Stimulated activated naive B cell treated with anti-CD40 and anti-IgM and Interleukin-4, amounts not matched to agents 10 μg/mL and 1 μg/mL and 100 μg/mL, for 72 hours (primary cell): Measurements from ENCODE around the gene SPINDOC.

ENCODE experiments used
- ATAC-seq, 2 donors: fragments of 150-1000 bp; cut with Tn5 transposase; replicated peaks; 2 replicates each; pipeline ENCODE4 v1.10.0; 2021; ENCODE audit warnings: moderate library complexity in 1 of 2
- DNase-seq: peaks from one replicate; pipeline ENCODE4 v3.0.0; 2021
- H3K27ac Mint-ChIP-seq: one replicate; pipeline ENCODE4 v1.8.0; 2022; ENCODE audit warnings: mild to moderate bottlenecking, mixed read lengths
- H3K27me3 Mint-ChIP-seq, 2 donors: one replicate each; pipeline ENCODE4 v1.8.0; 2022; ENCODE audit warnings: mixed read lengths in 2 of 2
- H3K36me3 Mint-ChIP-seq, 2 donors: one replicate each; pipeline ENCODE4 v1.8.0; 2022; ENCODE audit warnings: mixed read lengths in 2 of 2, mild to moderate bottlenecking in 1 of 2
- H3K4me1 Mint-ChIP-seq, 2 donors: one replicate each; pipeline ENCODE4 v1.8.0; 2022; ENCODE audit warnings: mixed read lengths in 2 of 2, mild to moderate bottlenecking in 1 of 2
- H3K4me3 Mint-ChIP-seq, 2 donors: one replicate each; pipeline ENCODE4 v1.8.0; 2022; ENCODE audit warnings: mild to moderate bottlenecking in 2 of 2, mixed read lengths in 2 of 2, moderate library complexity in 1 of 2
- H3K9me3 Mint-ChIP-seq, 2 donors: one replicate each; pipeline ENCODE4 v1.8.0; 2022; ENCODE audit warnings: mixed read lengths in 2 of 2, mild to moderate bottlenecking in 1 of 2

SPINDOC gene, protein sequence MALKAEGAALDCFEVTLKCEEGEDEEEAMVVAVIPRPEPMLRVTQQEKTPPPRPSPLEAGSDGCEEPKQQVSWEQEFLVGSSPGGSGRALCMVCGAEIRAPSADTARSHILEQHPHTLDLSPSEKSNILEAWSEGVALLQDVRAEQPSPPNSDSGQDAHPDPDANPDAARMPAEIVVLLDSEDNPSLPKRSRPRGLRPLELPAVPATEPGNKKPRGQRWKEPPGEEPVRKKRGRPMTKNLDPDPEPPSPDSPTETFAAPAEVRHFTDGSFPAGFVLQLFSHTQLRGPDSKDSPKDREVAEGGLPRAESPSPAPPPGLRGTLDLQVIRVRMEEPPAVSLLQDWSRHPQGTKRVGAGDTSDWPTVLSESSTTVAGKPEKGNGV

DNA sequence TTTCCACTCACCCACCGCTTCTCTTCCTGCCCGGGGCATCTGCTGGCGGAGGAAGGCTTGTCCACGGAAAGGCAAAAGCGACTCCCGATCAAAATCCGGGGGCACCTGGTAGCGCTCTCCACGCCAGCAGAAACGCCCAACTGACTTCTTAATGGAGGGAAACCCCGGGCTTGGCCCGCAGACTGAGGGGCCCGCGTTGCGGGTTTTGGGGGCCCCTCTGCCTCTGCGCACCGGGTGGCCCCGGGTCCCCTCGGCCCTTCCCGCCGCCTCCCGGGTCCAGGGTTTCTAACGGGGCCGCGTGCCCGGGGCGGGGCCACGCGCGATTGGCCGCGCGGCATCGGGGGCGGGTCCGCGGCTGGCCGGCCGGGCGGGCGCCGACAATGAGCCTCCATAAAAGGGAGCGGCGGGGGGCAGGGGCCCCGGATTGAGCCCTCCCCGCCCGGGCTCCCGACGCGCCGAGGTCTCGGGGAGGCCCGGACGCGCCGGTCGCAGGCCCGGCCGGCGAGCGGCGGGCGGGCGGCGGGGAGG lies at the start of gene SPINDOC:
TSS of gene SPINDOC (plus strand) at position 422 of the 528 bp plus-strand sequence. CDS start 231 bp downstream, outside the sequence.
- H3K27ac Mint-ChIP-seq, result peak within 1 kb of the TSS; percentile 59

DNA sequence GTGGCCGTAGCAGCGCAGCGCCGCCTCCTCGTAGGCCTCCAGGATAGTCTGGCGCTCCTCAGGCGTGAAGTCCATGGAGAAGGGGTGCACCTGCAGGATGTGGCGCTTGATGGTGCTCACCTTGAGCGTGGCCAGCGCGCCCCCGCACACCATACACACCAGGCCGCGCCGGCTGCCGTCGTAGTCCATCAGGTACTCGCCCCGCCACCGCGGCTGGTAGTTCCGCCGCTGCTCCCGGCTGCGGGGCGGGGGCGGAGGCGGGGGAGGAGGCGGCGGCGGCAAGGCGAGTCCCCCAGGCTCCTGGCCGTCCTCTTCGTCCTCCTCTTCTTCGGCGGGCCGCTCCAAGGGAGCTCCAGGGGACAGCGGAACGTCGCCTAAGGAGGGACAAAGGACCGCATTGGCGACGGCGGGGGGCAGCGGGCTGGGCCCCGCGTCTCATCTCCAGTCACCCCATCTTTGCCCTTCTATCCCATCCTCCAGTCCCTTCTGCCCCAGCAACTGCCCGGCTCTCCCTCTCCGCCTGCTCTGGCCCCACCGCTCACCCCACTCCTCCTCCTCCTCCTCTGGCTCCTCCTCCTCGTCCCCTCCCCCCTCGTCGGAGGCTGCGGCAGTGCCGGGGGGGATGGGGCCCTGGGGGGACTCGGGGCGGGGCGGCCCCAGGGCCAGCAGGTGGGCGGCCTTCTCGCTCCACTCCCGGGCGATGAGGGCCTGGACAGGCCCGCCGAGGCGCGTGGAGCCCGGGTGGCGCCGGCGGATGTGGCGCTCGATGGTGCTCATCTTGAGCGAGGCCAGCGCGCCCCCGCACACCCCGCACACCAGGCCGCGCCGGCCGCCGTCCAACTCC lies 49.5 kb upstream of the SPINDOC start:
- Mint-ChIP-seq H3K27ac (no peak overlapping the region), H3K4me1 (peaks cover 9 to 20% of the 10 kb centered on the region in 2 donors), H3K4me3 (no peak overlapping the region), H3K36me3 (peaks cover 5 to 10% of the 10 kb centered on the region in 2 donors), H3K27me3 (no peaks in the 10 kb centered on the region), H3K9me3 (no peaks in the 10 kb centered on the region)
- ATAC-seq (no peak), DNase-seq (no peak)

More for the DNA sequence above, at the start of gene SPINDOC:
- H3K36me3 Mint-ChIP-seq, result peaks cover 13 to 23% of the 10 kb centered on the region in 2 donors
- peaks cover 15 to 30% of the 10 kb centered on the region in 2 donors for H3K4me1 Mint-ChIP-seq
- peak within 1 kb of the TSS; percentile 85 for H3K4me3 Mint-ChIP-seq
- peak; percentile 53 for DNase-seq
- no peaks in the 10 kb centered on the region for H3K9me3 Mint-ChIP-seq
- peak; percentile 90 to 94 for ATAC-seq
- H3K27me3 Mint-ChIP-seq, result no peaks in the 10 kb centered on the region

DNA sequence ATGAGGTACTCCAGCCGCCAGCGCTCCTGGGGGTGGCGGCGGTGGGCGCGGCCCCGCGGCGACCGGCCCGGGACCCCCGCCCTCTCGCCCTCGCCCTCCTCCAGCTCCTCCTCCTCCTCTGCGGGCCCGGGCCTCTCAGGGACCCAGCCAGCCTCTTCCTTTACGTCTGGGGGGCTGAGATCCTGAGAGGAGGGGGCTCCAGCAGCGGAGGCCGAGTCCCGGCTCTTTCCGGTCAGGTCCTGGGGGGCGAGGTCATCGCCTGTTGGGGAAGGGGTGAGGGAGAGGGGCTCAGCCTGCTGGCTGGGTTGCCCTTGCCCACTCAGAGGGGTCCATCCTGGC lies 48.9 kb upstream of the SPINDOC start:
- Mint-ChIP-seq H3K36me3 (peaks cover 5 to 10% of the 10 kb centered on the region in 2 donors), H3K4me3 (no peak overlapping the region), H3K27me3 (no peaks in the 10 kb centered on the region), H3K4me1 (peaks cover 9 to 20% of the 10 kb centered on the region in 2 donors), H3K9me3 (no peaks in the 10 kb centered on the region), H3K27ac (no peak overlapping the region)
- DNase-seq (no peak), ATAC-seq (no peak)

DNA sequence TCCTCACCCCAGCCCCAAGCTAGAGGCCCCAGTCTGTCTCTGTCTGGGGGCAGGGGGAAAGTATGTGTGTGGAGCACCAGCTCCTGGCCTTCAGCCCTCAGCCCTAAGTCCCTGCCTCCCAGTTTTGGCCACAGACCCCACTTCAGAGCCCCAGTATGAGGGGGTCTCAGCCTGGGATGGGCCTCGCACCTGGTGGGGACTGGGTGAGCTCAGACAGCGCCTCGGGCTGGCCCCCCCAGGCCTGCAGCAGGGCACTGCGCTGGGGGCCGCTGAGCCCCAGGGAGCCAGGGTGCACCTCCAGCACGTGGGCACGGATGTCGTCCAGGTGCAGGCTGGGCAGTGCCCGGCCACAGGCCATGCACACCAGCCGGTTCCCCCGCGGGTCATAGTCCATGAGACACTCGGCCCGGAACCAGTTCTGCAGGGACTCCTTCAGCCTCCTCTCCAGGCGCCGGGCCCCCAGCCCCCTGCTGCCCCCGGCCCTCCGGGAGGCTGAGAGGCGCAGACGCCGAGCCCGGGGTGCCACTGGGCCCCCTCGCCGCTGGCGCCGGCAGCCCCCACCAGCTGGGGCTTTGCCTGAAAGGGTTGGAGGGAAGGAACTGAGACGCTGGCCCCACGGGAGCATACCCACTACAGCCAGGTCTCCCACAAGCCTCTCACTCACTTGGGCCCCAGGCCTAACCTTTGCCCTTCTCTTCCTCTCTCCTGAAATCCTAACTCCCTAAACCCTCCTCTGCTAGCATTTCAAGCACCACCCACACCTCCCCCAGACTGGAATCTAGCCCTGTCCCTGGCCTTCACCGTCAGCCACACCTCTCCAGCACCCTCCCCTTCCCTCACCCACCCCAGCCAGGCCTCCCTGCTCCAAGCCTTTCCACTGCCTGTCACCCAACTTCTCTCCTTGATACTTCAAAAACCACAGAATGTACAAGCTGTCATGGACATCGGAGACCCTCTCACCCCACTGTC lies 48.3 kb upstream of the SPINDOC start:
- Mint-ChIP-seq H3K36me3 (peaks cover 5 to 10% of the 10 kb centered on the region in 2 donors), H3K4me1 (peaks cover 9 to 21% of the 10 kb centered on the region in 2 donors), H3K27ac (no peak overlapping the region), H3K9me3 (no peaks in the 10 kb centered on the region), H3K27me3 (peaks cover 0 to 1% of the 10 kb centered on the region in 2 donors), H3K4me3 (no peak overlapping the region)
- DNase-seq (no peak), ATAC-seq (no peak)

DNA sequence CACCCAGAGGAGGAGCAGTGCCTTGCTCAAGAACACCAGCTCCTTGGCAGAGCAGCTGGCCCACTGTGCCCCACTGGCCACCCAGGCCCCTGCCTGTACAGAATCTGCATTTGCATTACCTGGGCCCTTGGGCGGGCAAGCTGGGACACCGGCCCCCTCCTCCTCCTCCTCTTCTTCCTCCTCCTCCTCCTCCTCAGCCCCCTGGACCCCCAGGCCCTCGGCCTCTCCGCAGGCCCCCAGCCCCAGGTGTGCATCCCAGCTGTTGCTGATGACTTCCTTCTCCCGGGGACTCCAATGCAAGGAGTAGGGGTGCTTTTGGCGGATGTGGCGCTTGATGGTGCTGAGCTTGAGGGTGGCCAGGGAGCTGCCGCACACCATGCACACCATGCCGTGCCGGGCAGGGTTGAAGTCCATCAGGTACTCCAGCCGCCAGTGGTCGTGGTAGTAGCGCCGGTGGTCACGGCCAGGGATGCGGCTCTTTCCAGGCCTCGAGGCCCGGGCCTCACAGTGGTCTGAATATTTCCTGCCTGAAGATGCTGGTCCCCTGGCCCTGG lies 47.5 kb upstream of the SPINDOC start:
- H3K4me3 Mint-ChIP-seq, result no peak overlapping the region
- peaks cover 12 to 24% of the 10 kb centered on the region in 2 donors for H3K4me1 Mint-ChIP-seq
- no peak for DNase-seq
- ATAC-seq, result no peak
- H3K27ac Mint-ChIP-seq, result no peak overlapping the region
- peaks cover 5 to 10% of the 10 kb centered on the region in 2 donors for H3K36me3 Mint-ChIP-seq
- no peaks in the 10 kb centered on the region for H3K9me3 Mint-ChIP-seq
- peaks cover 0 to 5% of the 10 kb centered on the region in 2 donors for H3K27me3 Mint-ChIP-seq

DNA sequence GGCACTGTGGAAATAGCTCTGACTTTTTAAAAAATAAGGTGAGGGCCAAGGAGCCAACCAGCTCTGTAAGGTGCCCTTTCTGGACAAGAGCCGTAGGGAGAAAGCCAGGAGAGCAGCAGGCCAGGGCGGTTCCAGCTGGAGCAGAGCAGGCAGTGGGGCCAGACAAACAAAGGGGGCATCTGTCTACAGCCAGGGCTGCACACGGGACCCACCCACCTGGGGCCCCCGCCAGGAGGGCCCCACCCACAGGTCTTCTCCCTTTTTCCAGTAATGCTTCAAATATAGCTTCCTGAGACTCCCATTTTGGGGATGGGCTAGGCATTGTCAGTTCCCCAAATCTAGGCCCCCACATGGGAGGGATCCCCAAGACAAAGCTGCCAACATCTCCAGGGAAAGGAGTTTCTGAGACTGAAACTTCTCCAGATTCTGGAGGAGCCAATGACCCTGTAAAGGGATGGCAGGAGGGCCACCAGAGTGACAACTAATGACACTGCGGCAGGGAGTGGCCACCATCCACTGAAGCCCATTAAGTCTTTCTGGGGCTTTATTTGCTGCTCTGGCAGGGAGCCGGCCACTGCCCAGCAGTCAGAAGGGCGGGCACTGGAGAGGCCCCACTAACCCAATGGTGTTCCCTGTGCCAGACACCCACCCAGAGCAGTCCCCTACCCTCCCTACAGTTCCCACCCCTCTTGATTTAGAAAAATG lies 46.6 kb upstream of the SPINDOC start:
- peaks cover 5 to 12% of the 10 kb centered on the region in 2 donors for H3K27me3 Mint-ChIP-seq
- H3K9me3 Mint-ChIP-seq, result no peaks in the 10 kb centered on the region
- H3K4me1 Mint-ChIP-seq, result peaks cover 12 to 24% of the 10 kb centered on the region in 2 donors
- no peak for ATAC-seq
- H3K4me3 Mint-ChIP-seq, result peak overlapping the region; percentile 94 to 95
- H3K27ac Mint-ChIP-seq, result no peak overlapping the region
- no peak for DNase-seq
- H3K36me3 Mint-ChIP-seq, result peaks cover 5 to 10% of the 10 kb centered on the region in 2 donors

DNA sequence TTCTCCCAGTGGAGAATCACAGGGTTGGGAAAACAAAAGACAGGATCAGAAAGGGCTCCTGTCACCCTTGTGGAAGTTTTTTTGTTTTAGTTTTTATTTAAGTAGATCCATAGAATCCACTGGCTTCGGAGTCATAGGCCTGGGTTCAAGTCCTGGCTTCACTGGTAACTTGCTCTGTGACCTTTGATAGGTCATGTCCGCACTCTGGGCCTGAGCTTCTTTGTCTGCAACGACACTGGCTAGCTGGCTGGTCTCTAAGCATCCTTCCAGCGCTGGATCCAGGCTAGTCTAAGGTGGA lies 46.0 kb upstream of the SPINDOC start:
- DNase-seq (no peak), ATAC-seq (peak in 1 of 2 donors; percentile 35)

DNA sequence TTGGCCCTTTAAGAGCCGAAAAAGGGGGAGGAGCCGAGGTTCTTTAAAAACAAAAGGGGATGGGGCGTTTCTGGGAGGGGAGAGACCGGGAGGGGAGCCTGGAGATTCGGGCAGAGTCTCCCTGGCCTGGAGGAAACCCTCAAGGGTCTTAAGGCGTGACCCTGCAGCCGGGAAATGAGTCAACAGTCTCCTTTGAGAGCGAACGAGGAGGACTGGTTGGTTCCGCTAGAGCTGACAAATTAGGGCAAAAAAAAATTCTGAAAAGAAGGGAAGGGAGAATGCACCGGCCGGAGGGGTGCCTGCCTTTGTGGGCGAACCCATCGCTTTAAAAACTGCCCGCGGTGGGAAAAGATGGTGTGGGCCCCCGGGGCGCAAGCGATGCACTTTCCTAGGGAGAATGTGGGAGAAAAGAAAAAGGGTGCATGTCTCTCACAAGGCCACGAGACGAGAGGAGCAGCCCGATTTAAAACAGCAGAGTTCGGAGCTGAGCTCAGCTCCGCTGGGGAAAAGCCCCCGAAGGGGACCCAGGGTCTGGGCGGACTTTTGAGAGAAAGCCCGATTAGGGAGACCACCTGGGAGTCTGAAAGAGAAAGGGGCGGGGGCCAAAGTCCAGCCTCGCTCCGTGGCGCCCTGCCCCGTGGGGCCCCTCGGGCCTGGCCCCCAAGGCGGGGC lies 45.6 kb upstream of the SPINDOC start:
- Mint-ChIP-seq H3K36me3 (peaks cover 0 to 4% of the 10 kb centered on the region in 2 donors), H3K9me3 (no peaks in the 10 kb centered on the region), H3K4me3 (peak overlapping the region; percentile 94 to 95), H3K4me1 (peaks cover 12 to 24% of the 10 kb centered on the region in 2 donors), H3K27ac (peak overlapping the region; percentile 91), H3K27me3 (peaks cover 10 to 22% of the 10 kb centered on the region in 2 donors)
- DNase-seq (no peak), ATAC-seq (peak; percentile 33 to 39)

More for the DNA sequence above, 46.0 kb upstream of the SPINDOC start:
- Mint-ChIP-seq H3K4me3 (peak overlapping the region; percentile 94 to 95), H3K4me1 (peaks cover 12 to 24% of the 10 kb centered on the region in 2 donors), H3K27me3 (peaks cover 8 to 17% of the 10 kb centered on the region in 2 donors), H3K27ac (peak overlapping the region; percentile 91), H3K9me3 (no peaks in the 10 kb centered on the region), H3K36me3 (peaks cover under 1 to 6% of the 10 kb centered on the region in 2 donors)

DNA sequence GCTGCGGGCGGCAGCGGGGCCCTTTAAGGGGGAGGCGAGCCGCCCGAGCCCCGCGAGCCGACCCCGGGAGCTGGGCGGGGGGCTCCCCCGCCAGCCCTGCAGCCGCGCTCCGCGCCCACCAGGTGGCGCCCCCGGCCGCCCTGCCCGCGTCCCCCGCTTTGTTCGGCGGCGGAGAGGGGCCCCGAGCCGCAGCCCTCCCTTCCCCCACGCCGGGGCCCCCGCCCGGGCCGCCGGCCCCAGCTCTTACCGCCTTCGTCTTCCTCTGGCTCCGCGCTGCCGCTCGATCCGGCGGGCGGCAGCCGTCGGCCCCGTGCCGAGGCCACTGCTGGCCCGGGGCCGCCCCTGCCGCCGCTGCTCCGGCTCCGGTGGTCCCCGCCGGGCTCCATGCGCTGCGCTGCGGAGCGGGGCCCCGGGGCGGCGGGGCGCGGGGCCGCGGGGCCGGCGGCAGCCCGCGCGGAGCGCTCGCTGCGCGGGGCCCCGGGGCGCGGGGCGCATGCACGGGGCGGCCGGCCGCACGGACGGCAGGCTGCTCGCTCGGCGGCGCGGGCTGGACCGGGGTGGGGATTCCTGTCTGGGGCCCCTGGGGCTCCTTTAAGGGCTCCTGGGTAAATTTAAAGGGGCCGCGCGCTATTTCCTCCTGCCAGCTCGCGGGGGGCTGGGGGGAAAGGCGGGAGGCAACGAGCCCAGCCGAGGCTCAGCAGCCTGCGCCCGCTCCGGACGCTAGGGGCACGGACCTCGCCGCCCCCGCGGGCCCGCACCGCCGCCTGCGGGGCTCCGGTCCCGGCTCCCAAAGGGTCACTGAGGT lies 44.8 kb upstream of the SPINDOC start, which contains the start of gene ZFTA:
TSS of gene ZFTA (minus strand) at position 539 of the 805 bp plus-strand sequence. CDS start at position 386, 153 bp downstream.
- H3K9me3 Mint-ChIP-seq, result no peaks in the 10 kb centered on the region
- ATAC-seq, result peak; percentile 73 to 78
- peaks cover 10 to 27% of the 10 kb centered on the region in 2 donors for H3K27me3 Mint-ChIP-seq
- peak; percentile 53 for DNase-seq
- H3K36me3 Mint-ChIP-seq, result peaks cover 0 to 4% of the 10 kb centered on the region in 2 donors
- H3K4me3 Mint-ChIP-seq, result peak within 1 kb of the TSS; percentile 94 to 95
- peak within 1 kb of the TSS; percentile 91 for H3K27ac Mint-ChIP-seq
- peaks cover 12 to 24% of the 10 kb centered on the region in 2 donors for H3K4me1 Mint-ChIP-seq

DNA sequence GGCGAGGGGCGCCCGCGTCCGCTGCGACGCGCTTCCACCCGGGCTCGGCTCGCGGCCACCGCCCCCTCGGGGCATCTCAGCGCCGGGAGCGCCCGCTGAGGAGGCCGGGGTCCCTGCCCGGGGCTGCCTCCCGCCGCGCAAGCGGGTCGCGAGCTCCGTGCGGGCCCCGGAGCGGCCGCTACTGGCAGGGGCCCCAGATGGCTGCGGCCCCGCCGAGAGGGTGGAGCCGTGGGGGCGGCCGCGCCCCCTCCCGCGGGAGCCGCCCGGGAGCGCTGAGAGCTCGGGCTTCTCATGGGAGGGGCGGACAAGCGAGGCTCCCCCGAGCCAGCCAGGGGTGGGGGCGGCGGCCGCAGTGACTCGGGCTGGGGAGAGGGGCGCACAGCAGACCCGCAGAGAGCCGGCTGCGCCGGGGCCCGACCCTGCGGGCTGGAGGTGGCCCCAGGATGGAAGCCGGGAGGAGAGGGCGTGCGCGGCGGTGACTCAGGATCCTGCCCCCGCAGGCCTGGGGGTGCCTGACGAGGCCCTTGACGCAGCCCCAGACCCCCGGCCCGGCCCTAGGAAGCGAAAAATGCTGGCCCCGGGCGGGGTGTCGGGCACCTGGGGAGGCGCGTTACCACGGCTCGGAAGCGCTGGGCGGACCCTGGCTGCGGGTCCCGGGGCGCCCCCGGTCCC lies 44.1 kb upstream of the SPINDOC start:
- DNase-seq (no peak), ATAC-seq (peak; percentile 48 to 61)
- Mint-ChIP-seq H3K9me3 (no peaks in the 10 kb centered on the region), H3K4me3 (peak overlapping the region in 1 of 2 donors; percentile 56), H3K27ac (no peak overlapping the region), H3K27me3 (peaks cover 10 to 27% of the 10 kb centered on the region in 2 donors), H3K4me1 (peaks cover 12 to 24% of the 10 kb centered on the region in 2 donors), H3K36me3 (peaks cover 0 to 4% of the 10 kb centered on the region in 2 donors)

DNA sequence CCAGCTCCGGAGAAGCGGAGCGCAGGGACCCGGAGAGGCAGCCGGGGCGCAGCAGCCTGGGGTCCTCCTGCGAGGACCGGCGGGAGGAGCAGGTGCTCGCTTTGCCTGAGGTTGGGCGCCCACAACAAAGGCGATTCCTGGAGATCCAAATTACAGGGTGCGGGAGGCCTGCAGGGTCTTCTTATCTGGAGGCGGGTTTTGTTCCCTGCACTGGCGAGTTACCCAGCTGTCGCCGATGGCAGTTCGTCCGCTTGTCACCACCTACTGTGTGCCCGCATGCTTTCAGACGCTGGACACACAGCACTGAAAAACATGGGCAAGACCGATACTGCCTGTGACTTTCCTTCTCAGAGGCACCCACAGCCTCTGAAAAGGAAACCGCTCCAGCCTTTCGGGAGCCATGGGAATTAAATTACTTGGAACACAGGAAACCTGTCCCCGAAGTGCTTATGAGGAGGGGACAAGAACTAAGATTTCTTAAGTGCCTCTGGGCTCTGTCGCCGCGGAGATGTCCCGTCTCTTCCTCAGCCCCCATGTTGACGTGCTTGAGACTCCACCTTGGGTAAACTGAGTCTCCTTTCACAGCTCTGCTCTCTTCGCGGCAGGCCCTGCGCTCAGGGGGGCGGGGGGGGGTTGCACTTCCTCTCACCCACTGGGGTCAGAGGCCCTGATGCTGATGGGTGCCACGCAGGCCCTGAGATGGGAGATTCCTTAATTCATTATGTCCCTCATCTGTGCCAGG lies 43.4 kb upstream of the SPINDOC start:
- H3K36me3 Mint-ChIP-seq, result peaks cover 0 to 4% of the 10 kb centered on the region in 2 donors
- peaks cover 10 to 27% of the 10 kb centered on the region in 2 donors for H3K27me3 Mint-ChIP-seq
- no peak for DNase-seq
- peak overlapping the region in 1 of 2 donors; percentile 48 for H3K4me3 Mint-ChIP-seq
- H3K9me3 Mint-ChIP-seq, result no peaks in the 10 kb centered on the region
- ATAC-seq, result no peak
- H3K27ac Mint-ChIP-seq, result no peak overlapping the region
- peaks cover 12 to 24% of the 10 kb centered on the region in 2 donors for H3K4me1 Mint-ChIP-seq
